Cerebellar cortex (tissue), 1 donor: ENCODE results near the gene BTG4.

Experiments used
- DNase-seq: peaks from one replicate; pipeline ENCODE4 v3.0.0-alpha.2; 2015; ENCODE audit warnings: low spot score

The BTG4 gene

GRCh38 chr11:111512296-111513239 is at the start of gene BTG4:
Gene BTG4 (minus strand): TSS chr11:111512386. CDS start chr11:111498776, 13,610 bp downstream.
- DNase-seq: no peak

GRCh38 chr11:111561791-111562325 is 49.7 kb upstream of the BTG4 start:
- peak; percentile 47 for DNase-seq

GRCh38 chr11:111561306-111561705 is 49.1 kb upstream of the BTG4 start:
- no peak for DNase-seq

GRCh38 chr11:111560800-111561199 is 48.6 kb upstream of the BTG4 start:
- no peak for DNase-seq

GRCh38 chr11:111559800-111560464 is 47.7 kb upstream of the BTG4 start:
- peak; percentile 25 for DNase-seq

- peak; percentile 19 for DNase-seq
Measured at GRCh38 chr11:111557425-111558111, 45.4 kb upstream of the BTG4 start.

GRCh38 chr11:111555255-111555654 is 43.1 kb upstream of the BTG4 start:
- no peak for DNase-seq

- DNase-seq: no peak
Measured at GRCh38 chr11:111554532-111554931, 42.3 kb upstream of the BTG4 start.

- no peak for DNase-seq
Measured at GRCh38 chr11:111550258-111550657, 38.1 kb upstream of the BTG4 start.

- peak; percentile 48 for DNase-seq
Measured at GRCh38 chr11:111549869-111550203, 37.6 kb upstream of the BTG4 start.

- no peak for DNase-seq
Measured at GRCh38 chr11:111549196-111549868, 37.1 kb upstream of the BTG4 start.

GRCh38 chr11:111548525-111548924 is 36.3 kb upstream of the BTG4 start:
- DNase-seq: no peak

- DNase-seq: no peak
Measured at GRCh38 chr11:111542606-111543275, 30.6 kb upstream of the BTG4 start.

GRCh38 chr11:111541254-111542061 is 29.3 kb upstream of the BTG4 start:
- no peak for DNase-seq

- DNase-seq: no peak
Measured at GRCh38 chr11:111540937-111541253, 28.7 kb upstream of the BTG4 start.

GRCh38 chr11:111540114-111540936 is 28.1 kb upstream of the BTG4 start, which contains the start of gene LAYN:
Gene LAYN (plus strand): TSS chr11:111540720. CDS start chr11:111540844, 124 bp downstream.
- no peak for DNase-seq

- DNase-seq: no peak
Measured at GRCh38 chr11:111539426-111540113, 27.4 kb upstream of the BTG4 start.

- no peak for DNase-seq
Measured at GRCh38 chr11:111538407-111539114, 26.4 kb upstream of the BTG4 start.
